ENCODE measurements around the gene MRPS7.

MRPS7 gene

DNA sequence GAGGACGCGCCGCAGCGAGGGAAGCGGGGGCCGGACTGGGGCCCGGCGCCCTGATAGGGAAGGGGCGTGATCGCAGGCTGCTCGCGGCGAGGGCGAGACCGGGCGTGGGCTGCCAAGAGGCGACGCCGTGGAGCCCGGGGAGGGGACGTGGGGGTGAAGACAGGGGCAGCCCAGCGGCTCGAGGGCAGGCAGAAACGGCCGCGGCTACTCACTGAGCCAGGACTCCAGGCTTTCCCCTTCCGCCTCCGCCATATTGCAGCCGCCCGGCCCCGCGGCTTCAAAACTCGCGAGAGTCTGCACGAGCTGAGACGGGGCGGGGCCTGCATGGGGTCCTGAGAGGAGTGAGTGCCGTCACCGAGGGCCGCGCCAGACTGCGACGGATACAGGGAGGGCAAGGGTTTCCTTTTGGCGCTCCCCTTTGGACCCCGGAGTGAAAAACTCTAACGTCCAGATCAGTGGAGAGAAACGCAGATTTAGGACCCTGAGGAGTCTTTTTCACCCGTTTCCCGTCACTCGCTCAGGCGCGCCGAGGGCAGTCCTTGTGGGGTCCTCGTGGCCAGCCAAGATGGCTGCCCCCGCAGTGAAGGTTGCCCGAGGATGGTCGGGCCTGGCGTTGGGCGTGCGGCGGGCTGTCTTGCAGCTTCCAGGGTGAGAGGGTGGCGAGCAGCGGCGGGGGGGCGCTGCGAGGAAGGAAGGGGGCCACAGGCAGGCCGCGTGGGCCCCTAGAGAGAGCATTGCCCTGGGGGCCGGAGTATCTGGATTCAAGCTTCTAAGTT lies at the start of gene MRPS7, which contains the start of gene GGA3:
Gene MRPS7, plus strand, starts transcription at position 544 of the 776 bp plus-strand sequence. Its CDS starts 22 bp downstream, at position 566.
Gene GGA3, minus strand, starts transcription at position 271 of the 776 bp plus-strand sequence. Its CDS starts 19 bp downstream, at position 252.
- peak; percentile 90 for DNase-seq (ENCODE audit: low read depth)

GRCh38 chr17:75218131-75218530 lies 43.5 kb upstream of the MRPS7 start:
- DNase-seq (ENCODE audit: low read depth) = no peak

- DNase-seq (ENCODE audit: low read depth) = no peak
Observed at GRCh38 chr17:75219815-75220214, 41.9 kb upstream of the MRPS7 start.

DNA sequence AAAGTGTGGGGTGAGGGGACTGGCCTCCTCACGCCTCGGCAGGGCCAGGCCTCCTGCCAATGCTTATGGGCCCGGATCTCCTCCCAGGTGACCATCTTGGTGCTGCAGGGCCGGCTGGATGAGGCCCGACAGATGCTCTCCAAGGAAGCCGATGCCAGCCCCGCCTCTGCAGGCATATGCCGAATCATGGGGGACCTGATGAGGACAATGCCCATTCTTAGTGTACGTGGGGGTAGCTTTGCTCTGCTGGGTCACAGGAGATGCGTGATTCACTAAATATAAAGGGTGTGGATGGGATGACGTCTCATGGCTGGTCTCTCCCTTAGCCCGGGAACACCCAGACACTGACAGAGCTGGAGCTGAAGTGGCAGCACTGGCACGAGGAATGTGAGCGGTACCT lies 36.7 kb upstream of the MRPS7 start:
- DNase-seq (ENCODE audit: low read depth) = no peak

DNA sequence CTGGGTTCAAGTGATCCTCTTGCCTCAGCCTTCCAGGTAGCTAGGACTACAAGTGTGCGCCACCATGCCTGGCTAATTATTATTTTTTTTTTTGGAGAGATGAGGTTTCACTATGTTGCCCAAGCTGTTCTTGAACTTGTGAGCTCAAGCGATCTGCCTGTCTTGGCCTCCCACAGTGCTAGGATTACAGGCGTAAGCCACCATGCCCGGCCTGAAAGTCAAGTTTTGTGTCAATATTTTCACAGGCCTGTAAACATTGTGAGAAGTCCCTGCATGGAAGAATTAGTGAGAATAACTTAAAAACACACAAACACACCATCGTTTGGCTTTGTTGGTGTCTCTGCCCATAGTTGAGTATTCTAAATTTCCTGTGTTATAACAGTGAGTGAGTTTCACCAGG lies 34.0 kb upstream of the MRPS7 start:
- DNase-seq (ENCODE audit: low read depth) = no peak

DNA sequence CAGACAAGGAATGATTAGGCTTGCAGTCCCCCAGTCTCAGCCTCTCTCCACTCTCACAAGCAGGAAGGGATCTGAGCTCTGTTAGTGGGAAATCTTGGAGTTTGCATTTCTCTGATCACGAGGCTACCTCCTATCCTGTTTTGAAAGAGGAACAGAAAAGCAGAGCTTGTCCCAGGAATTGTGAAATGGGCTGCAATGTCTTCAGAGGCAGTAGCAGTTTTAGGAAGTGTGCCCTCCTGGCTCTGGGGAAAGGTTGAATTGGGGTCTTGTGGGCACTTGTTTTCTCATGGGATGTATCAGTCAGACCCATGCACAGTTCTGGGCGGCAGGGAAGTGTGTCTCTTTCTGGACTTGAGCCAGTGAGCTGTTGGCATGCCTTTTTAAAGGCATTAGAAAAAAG lies 33.4 kb upstream of the MRPS7 start:
- no peak for DNase-seq (ENCODE audit: low read depth)

DNA sequence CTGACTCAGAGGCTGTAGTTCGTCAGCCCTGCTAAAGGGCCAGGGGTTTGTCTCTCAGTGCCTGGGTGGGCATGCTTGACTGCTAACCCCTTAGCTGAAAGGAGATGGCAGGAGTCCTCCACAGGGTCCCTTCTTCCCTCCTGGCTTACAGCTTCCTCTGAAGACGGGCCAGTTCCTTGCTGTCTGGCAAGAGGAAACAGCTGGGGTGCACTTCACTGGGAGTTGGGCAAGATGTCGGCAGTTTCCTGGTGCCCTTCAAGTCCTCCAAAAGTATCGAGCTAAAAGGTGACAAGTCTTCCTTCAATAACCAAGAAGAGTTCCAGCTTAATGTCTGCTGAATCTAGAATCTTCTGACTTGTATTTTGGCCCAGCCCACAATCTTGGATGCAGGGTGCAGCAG lies 32.8 kb upstream of the MRPS7 start:
- DNase-seq (ENCODE audit: low read depth) = no peak

DNA sequence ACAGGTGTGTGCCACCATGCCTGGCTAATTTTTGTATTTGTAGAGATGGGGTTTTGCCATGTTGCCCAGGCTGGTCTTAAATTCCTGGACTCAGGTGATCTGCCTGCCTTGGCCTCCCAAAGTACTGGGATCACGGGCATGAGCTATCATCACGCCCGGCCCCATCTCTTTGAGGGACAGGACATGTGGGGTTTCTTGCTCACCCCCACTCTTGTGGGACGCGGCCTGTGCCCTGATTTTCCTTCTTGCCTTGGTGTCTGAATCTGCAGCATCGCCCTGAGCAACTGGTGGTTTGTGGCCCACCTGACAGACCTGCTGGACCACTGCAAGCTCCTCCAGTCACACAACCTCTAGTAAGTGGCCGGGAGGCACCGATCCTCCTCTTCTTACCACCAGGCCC lies 30.6 kb upstream of the MRPS7 start:
- DNase-seq (ENCODE audit: low read depth) = no peak

DNA sequence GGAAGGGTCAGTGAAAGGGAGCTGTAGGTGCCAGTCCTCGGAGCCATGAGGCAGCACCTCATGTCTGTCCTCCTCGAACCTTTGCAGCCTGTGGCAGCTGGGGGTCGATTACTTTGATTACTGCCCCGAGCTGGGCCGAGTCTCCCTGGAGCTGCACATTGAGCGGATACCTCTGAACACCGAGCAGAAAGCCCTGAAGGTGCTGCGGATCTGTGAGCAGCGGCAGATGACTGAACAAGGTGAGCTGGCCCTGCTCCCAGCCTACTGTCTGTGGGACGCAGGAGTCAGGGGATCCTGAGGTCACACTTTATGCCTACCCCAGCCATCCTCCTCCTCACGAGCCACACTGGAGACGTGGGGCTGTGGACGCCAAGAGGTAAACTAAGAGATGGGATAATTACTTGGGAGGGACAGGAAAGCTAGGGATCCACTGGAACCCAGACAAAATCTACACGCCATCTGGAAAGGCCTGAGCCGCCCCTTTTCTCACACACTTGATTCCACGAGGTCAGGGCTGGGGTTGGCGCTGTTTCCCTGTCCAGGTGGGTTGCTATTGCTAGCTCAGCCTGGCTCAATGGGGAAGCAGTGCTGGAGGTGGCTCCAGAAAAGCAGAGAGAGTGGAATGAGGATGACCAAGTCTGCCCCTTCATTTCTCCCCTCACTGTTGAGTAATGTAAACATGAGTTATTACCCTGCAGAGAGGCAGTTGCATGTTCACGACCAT lies 29.8 kb upstream of the MRPS7 start:
- no peak for DNase-seq (ENCODE audit: low read depth)

DNA sequence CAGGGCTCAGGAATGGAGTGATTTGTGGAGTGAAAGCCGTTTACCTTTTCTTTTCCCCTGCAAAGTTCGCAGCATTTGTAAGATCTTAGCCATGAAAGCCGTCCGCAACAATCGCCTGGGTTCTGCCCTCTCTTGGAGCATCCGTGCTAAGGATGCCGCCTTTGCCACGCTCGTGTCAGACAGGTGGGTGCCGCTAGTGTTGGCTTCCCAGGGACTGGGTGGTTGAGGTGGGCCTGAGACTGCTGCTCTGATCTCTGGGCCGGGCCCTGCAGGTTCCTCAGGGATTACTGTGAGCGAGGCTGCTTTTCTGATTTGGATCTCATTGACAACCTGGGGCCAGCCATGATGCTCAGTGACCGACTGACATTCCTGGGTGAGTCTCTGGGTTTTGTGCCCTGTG lies 28.9 kb upstream of the MRPS7 start:
- no peak for DNase-seq (ENCODE audit: low read depth)

GRCh38 chr17:75237100-75238014 lies 24.3 kb upstream of the MRPS7 start:
- DNase-seq (ENCODE audit: low read depth) = no peak

- no peak for DNase-seq (ENCODE audit: low read depth)
Observed at GRCh38 chr17:75238020-75238580, 23.6 kb upstream of the MRPS7 start.

DNA sequence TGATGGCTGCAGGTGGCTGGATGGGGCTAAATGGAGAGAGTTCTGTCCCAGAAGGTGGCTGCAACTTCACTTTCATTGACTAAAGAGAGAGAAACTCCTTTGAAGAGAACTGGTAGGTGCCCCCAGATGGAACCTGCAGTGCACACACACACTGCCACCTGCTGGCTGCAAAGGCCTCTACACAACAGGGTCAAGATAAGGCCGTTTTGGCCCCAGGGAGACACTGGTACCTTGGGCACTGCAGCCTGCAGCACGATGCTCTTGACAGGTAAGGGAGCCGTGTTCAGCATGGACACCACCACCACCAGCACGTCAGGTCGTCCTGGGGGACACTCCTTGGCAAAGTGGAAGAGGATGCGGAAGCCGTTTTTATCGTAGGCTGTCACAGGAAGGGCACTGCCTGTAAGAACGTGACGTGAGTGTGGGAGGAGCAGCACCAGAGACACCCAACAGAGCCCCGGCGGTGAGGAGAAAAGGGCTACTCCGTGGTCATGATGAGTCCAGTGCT lies 22.9 kb upstream of the MRPS7 start:
- peak; percentile 30 for DNase-seq (ENCODE audit: low read depth)

DNA sequence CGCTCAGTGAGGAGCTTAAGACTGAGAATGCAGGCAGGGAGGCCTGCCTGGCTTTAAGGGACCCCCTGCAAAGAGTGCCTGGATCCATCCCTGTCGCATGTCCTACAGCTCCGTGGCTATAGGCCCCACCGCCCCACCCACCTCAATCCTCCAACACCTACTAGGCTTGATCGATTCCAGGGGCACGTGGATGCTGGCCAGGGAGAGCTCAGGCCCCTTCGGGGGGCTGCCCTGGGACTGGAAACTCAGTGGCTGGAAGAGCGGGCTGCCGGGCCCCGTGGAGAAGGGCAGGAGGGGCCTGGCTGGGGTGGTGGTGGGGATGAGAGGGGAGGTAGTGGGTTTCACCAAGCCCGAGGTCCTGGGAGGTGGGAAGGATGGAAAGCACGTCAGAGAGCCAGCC lies 22.5 kb upstream of the MRPS7 start:
- DNase-seq (ENCODE audit: low read depth) = no peak

DNA sequence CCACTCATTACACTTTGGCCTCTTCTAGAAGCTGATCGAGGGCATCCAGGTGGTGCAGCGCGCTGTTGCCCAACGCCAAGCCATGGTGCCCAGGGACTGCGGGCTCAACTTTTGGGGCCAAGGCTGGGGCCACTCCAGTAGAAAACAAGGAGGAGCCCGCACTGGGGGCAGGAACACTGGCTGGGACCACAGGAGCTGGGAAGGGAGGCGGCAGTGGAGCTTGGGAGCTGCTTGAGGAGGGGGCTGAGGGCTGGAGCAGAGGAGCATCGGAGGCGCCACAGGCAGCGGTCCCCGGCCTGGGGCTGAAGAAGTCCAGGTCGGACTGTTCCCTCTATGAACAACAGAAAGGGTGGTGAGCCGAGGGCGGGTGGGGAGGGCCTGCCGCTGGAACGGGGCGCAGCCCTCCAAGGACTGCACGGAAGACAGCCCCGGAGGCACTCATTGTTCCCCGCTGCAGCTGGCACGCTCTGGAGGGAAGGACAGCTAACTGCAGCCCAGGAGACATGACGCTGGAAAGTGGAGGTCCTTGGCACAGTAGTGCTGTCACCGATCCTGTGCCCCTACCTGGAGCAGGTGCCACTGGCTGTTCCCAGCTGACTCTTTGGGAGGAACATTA lies 21.8 kb upstream of the MRPS7 start:
- no peak for DNase-seq (ENCODE audit: low read depth)

- no peak for DNase-seq (ENCODE audit: low read depth)
Observed at GRCh38 chr17:75240394-75241142, 21.1 kb upstream of the MRPS7 start.

DNA sequence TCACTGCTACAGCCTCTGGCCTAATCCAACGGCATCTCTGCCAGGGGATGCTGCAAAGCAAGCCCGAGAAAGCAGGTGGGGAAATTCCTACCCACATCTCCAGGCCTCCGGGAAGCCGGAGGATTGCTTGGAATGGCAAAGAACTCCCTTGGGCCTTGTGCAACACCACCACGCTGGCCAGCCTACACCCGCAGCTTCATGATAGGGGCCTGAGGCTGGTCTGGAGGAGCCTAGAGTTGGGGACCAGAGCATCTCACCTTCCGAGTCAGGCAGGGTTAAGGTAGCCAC lies 20.6 kb upstream of the MRPS7 start:
- no peak for DNase-seq (ENCODE audit: low read depth)

- DNase-seq (ENCODE audit: low read depth) = no peak
Observed at GRCh38 chr17:75241502-75241901, 20.2 kb upstream of the MRPS7 start.

DNA sequence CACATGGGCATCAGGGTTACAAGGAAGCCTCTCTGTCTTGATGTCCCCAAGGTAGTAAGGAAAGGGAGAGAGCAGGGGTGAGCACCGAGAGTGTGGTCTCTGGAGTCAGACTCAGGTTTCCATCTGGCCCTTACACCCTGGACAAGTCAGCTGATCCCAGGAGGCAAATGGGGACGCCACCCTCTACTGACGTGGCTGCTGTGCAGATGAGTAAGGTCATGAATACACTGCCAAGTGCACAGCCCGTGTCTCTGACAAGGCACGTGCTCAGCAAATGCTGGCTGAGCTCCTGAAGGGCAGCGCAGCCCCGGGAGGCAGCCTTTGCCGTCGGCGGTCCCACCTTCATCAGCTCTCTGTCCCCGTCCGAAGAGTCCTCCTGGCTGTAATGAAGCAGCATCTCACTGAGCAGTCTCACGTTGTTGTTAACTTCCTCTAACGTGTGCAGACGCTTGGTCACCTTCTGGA lies 19.7 kb upstream of the MRPS7 start:
- no peak for DNase-seq (ENCODE audit: low read depth)

- DNase-seq (ENCODE audit: low read depth) = no peak
Observed at GRCh38 chr17:75242461-75243042, 19.1 kb upstream of the MRPS7 start.

Data from stimulated activated CD8-positive, alpha-beta memory T cell treated with anti-CD3 and anti-CD28 coated beads, Interleukin-15, amount 100 ng/mL, for 1 hour (primary cell).